Erythroblast (primary cell): Measurements from ENCODE around the gene SMIM31.

Experiments used
- GATA1 ChIP-seq: IDR thresholded peaks from 2 replicates; pipeline ENCODE4 v1.6.1; 2011; ENCODE audit warnings: low read depth, mild to moderate bottlenecking, control low read depth, low read length, moderate library complexity
- POLR2A ChIP-seq: IDR thresholded peaks from 2 replicates; pipeline ENCODE4 v1.6.1; 2011; ENCODE audit warnings: mild to moderate bottlenecking, low read length

GRCh38 chr4:164783976-164784375 lies 30.0 kb downstream of the SMIM31 start:
- TF ChIP-seq POLR2A (no peak), GATA1 (no peak)
